Kidney epithelial cell (primary cell): ENCODE results near the gene ZNF423. TPM values are rescaled to one million over a fixed set of nuclear protein-coding genes. Genes with fewer than 3 reads are reported as not detected.

ENCODE experiments used
- DNase-seq: peaks from one replicate; pipeline ENCODE4 v3.0.0-alpha.2; 2010; ENCODE audit warnings: low read depth
- H3K27me3 ChIP-seq: 2 replicates; pipeline ENCODE4 v1.6.0; 2011; ENCODE audit warnings: low read length; ENCODE audit not compliant: control insufficient read depth, insufficient read depth
- H3K36me3 ChIP-seq: 2 replicates; pipeline ENCODE4 v1.5.1; 2011; ENCODE audit warnings: low read length; ENCODE audit not compliant: control insufficient read depth, insufficient read depth
- H3K4me3 ChIP-seq: 2 replicates; pipeline ENCODE4 v1.5.1; 2011; ENCODE audit warnings: low read depth, mild to moderate bottlenecking, control low read depth, low read length
- total RNA-seq: library from RNA; depleted of rRNA; stranded (reverse); fragments of >200 nt; gene quantifications from 2 replicates; pipeline ENCODE4 v1.2.3, GENCODE V29; 2015
- TF ChIP-seq, protein P1 (sequence below): IDR thresholded peaks from 2 replicates; pipeline ENCODE4 v1.5.1; 2011; ENCODE audit warnings: mild to moderate bottlenecking, moderate library complexity, low read length, control low read depth, inconsistent platforms; ENCODE audit not compliant: insufficient read depth, poor library complexity, severe bottlenecking

The ZNF423 gene
- total RNA-seq, 1 donor from 2014 or later: 3.6 TPM

DNA sequence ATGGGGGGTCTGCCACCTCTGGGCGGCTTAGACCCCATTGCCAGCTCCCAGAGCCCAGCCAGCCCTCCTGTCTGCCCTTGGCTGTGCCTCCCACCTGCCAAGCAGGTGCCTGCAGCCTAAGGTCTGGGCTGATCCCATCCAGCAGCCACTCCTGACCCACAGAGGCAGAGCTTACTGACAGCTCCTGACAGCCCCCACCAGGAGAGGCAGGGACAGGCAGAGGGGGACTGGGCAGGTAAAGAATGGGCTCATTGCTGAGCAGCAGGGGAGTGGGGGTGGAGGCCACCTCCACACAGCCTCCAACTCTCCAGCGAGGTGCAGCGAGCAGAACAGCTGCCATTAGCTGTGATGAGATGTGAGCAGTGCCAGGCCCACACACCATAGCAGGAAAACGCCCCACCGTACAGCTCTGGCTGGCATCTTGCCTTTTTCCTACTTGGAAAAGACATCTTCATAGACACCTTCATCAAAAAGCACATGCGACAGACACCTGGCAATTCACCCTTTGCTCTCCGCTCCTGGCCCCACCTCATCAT, 317.9 kb downstream of the ZNF423 start:
- TF ChIP-seq, protein P1, sequence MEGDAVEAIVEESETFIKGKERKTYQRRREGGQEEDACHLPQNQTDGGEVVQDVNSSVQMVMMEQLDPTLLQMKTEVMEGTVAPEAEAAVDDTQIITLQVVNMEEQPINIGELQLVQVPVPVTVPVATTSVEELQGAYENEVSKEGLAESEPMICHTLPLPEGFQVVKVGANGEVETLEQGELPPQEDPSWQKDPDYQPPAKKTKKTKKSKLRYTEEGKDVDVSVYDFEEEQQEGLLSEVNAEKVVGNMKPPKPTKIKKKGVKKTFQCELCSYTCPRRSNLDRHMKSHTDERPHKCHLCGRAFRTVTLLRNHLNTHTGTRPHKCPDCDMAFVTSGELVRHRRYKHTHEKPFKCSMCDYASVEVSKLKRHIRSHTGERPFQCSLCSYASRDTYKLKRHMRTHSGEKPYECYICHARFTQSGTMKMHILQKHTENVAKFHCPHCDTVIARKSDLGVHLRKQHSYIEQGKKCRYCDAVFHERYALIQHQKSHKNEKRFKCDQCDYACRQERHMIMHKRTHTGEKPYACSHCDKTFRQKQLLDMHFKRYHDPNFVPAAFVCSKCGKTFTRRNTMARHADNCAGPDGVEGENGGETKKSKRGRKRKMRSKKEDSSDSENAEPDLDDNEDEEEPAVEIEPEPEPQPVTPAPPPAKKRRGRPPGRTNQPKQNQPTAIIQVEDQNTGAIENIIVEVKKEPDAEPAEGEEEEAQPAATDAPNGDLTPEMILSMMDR: no peak
- Histone ChIP-seq H3K4me3 (no peak overlapping the region), H3K36me3 (no peaks in the 10 kb centered on the region), H3K27me3 (no peaks in the 10 kb centered on the region)
- no peak for DNase-seq

DNA sequence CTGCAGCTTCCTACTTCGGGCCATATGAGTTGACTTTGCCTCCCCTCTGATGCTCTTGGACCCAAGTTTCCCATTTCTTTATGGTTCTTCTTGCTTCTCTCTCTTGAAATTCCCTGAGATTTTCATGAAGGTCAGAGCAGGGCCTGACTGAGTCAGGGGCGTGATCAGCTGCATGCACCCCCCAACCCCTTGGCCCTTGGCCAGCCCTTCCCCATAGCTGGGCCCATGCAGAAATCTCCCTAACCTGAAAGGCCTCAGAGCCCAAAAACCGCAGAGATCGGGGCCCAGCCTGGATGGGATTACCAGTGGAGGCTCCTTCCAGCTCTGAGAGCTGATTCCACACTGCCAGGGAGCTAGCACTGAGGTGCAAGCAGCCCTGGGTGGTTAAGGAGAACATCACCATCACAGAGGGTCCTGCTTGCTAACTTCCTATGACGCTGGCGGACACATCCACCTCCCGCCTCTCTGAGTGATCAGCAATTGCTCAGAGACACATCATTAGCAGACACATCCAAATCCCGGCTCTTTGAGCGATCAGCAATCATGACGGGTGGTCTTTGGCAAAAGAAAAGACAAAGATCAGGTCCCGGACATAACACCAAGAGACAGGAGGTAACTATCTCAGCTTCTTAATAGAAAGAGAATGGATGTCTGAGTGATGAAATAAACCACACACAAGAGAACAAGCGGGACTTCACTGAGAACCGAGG, 320.9 kb downstream of the ZNF423 start:
- peaks cover 1% of the 10 kb centered on the region for H3K27me3 ChIP-seq
- TF ChIP-seq, protein P1: no peak
- DNase-seq: no peak
- H3K36me3 ChIP-seq: no peaks in the 10 kb centered on the region
- no peak overlapping the region for H3K4me3 ChIP-seq

DNA sequence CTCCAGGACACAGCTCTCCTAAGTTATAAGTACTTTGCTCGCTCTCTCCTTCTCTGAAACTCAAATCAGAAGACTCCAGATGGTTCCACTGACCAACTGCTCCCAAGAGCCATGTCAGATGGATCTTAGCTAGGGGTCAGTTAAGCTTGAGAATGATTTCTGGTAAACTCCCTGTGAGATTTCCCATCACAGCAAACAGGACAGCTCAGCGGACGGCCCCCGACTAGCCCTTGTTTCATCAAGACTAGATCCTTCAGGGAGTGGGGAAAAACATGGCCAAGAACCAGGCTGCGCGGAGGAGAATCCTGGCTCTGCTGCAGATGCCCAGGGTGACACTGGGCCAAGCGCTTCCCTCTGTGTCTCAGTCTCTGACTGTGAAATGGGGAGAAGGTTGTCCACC, 322.5 kb downstream of the ZNF423 start:
- no peak for DNase-seq
- Histone ChIP-seq H3K36me3 (no peaks in the 10 kb centered on the region), H3K4me3 (no peak overlapping the region), H3K27me3 (peaks cover 7% of the 10 kb centered on the region)
- TF ChIP-seq, protein P1: no peak

DNA sequence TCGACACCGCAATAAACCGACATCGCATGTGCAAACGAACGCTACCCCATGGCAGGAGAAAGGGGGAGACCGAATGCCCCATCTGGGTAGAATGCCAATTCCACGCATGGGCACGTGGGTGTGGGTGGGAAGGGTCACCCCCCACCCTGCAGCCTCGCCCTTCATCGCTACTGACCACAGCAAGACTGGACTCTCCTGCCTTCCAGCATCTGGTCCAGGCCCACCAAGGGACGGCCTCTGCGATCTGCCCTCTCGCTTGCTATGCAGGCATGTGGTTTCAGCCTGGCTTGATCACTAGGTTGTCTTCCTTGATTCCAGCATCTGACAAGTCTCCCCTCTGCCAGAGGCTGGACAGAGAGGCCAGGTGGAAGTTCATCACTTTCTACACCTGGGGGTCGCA, 323.0 kb downstream of the ZNF423 start:
- DNase-seq: no peak
- Histone ChIP-seq H3K4me3 (no peak overlapping the region), H3K36me3 (no peaks in the 10 kb centered on the region), H3K27me3 (peaks cover 7% of the 10 kb centered on the region)
- TF ChIP-seq, protein P1: no peak

DNA sequence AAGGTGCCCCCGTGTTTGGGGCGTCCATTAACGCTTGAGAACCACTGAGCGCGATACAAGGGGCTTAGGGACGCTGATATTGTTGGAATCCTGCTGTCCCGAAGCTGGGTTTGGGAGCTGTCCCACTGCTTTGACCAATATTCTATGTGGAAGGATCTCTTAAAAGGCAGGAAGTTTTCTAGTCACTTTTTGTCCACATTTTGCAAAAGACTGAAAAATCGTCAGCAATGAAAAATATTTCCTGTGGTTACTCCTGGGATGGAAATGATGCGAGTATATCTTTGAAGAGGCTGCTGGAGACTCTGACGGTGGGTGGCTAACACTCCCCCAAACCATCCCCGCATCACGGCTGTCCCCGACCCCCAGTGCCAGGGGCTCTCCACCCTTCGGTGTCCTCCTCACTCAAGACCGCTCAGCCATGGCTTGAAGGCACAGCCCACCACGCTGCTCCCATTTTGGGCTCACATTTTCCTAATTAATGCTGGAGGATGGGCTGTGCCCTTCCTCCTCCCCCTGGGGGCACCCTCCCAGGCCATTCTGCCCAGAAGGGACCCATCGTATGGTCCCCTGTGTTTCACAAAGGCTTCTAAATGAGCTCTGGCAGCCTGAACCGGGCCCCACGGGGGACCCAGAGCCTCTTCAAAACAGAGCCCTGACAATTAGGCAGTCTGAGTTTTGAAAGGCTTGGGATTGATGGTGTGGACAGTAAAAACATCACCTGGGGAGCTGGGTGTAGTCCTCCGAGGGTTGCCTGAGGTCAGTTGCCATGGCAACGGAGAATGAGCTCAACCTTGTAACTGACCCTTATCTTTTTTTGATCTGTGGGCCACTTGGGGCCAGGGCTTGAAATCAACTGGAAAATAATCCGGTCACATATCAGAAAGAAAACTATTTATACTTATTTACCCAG, 323.7 kb downstream of the ZNF423 start:
- DNase-seq: no peak
- Histone ChIP-seq H3K4me3 (no peak overlapping the region), H3K27me3 (peaks cover 7% of the 10 kb centered on the region), H3K36me3 (no peaks in the 10 kb centered on the region)
- TF ChIP-seq, protein P1: no peak
